ENCODE data around the gene TUBG1.
A peak's percentile ranks its signal among the peaks of the same experiment; 100 is the strongest.
"Not testable (repeated sequence)": the region's sequence is repeated elsewhere in the genome, so short reads cannot be mapped to it uniquely, and the experiment has no call there.

The TUBG1 gene

DNA sequence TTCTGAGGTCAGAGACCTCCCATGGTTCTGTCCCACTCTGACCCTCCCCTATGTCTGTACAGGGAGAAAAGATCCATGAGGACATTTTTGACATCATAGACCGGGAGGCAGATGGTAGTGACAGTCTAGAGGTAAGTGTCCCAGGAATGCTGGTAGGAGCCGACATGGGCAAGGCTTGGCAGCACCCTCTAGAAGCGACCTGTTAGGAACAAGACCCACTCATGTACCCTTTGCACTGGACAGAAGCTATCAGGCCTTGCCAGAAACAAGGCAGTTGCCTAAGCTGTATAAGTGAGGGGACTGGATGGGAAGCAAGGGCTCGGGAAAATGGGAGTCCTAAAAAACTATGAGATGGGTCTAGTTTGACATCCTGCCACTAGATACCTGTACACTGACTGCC lies 2.5 kb downstream of the TUBG1 start:
- no peak overlapping the region for H3K4me3 ChIP-seq (replicated peaks; ENCODE audit: low read depth, low read length)
- no peak for DNase-seq (ENCODE audit: extremely low read depth, low read depth)
- TF ChIP-seq, protein P1, sequence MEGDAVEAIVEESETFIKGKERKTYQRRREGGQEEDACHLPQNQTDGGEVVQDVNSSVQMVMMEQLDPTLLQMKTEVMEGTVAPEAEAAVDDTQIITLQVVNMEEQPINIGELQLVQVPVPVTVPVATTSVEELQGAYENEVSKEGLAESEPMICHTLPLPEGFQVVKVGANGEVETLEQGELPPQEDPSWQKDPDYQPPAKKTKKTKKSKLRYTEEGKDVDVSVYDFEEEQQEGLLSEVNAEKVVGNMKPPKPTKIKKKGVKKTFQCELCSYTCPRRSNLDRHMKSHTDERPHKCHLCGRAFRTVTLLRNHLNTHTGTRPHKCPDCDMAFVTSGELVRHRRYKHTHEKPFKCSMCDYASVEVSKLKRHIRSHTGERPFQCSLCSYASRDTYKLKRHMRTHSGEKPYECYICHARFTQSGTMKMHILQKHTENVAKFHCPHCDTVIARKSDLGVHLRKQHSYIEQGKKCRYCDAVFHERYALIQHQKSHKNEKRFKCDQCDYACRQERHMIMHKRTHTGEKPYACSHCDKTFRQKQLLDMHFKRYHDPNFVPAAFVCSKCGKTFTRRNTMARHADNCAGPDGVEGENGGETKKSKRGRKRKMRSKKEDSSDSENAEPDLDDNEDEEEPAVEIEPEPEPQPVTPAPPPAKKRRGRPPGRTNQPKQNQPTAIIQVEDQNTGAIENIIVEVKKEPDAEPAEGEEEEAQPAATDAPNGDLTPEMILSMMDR (IDR thresholded peaks at IDR 0.05; ENCODE audit: low read depth, low read length, missing control alignments) = no peak

DNA sequence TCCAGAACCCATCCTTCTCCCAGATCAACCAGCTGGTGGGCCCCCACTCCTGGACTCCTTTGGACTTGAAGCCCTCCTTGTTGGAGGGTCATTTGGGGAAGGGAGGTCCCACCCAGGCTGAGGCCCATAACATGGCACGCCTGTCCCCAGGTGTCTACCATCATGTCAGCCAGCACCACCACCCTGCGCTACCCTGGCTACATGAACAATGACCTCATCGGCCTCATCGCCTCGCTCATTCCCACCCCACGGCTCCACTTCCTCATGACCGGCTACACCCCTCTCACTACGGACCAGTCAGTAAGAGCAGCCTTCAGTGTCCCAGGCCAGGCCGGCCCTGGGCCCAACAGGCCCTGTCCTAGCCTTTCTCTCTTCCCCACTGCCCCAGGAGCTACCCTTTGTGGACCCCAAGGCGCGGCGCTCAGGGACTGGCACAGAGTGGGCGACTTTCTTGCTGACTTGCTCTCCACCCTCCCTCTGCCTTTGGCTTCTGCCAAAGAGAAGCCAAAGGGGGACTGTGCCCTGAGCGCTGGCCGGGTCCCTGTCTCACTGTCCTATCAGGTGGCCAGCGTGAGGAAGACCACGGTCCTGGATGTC lies 4.3 kb downstream of the TUBG1 start:
- TF ChIP-seq, protein P1 (IDR thresholded peaks at IDR 0.05; ENCODE audit: low read depth, low read length, missing control alignments) = no peak
- H3K4me3 ChIP-seq (replicated peaks; ENCODE audit: low read depth, low read length) = no peak overlapping the region
- no peak for DNase-seq (ENCODE audit: extremely low read depth, low read depth)

DNA sequence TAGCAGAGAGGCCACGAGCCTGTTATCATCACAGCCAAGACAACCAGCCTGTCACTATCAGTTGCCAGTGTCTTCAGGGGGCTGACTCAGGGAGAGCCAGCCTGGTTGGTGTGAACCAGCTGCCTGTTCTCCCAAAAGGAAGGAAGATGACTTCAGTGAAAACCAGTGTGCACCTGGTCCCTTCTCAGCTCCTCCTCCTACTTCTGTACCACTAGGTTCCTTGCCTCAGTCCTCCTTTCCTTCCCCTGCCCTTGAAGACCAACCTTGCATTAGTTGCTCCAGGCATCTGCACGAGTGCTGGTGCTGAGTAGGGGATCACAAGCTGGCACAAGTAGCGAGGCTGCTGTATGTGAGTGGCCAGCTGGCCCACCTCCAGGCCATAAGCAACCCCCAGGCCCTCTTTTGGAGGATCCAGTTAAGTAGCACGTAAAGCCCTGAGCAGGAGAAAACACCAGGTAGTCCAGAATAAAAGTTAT lies 8.5 kb downstream of the TUBG1 start:
- no peak for DNase-seq (ENCODE audit: extremely low read depth, low read depth)
- no peak overlapping the region for H3K4me3 ChIP-seq (replicated peaks; ENCODE audit: low read depth, low read length)
- TF ChIP-seq, protein P1 (IDR thresholded peaks at IDR 0.05; ENCODE audit: low read depth, low read length, missing control alignments) = no peak

DNA sequence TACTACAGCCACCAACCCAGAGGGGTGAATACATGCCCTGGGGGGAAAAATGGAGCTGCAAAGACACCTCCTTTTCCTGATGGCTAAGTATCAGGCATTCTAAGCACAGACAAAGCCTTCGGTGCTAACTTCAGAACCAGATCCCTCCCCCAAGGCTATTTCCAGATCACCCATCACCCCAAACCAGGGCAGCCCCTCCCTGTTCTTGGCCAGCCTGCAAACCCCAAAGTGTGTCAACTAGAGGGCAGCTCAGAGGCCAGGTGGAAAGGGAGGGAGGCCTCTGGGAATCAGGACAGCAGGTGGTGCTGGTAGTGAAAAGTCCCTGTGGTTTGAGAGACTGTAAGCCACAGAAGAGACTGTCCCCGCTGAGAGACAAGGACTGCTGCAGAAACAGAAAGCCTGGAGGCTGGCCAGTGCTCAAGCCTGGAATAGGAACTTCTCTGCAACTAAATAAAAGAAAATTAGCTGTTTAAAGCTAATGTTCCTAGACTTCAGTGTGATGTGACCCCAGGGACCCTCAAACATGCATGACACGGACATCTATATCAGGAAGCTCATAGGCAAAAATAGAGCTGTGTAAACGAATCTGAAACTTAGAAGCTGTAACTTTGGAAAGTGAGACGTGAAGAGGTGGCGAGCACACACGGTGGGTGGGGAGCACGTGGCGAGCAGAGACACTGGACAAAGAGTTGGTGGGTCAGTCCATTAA lies 9.1 kb downstream of the TUBG1 start:
- no peak overlapping the region for H3K4me3 ChIP-seq (replicated peaks; ENCODE audit: low read depth, low read length)
- no peak for DNase-seq (ENCODE audit: extremely low read depth, low read depth)
- TF ChIP-seq, protein P1 (IDR thresholded peaks at IDR 0.05; ENCODE audit: low read depth, low read length, missing control alignments) = no peak

DNA sequence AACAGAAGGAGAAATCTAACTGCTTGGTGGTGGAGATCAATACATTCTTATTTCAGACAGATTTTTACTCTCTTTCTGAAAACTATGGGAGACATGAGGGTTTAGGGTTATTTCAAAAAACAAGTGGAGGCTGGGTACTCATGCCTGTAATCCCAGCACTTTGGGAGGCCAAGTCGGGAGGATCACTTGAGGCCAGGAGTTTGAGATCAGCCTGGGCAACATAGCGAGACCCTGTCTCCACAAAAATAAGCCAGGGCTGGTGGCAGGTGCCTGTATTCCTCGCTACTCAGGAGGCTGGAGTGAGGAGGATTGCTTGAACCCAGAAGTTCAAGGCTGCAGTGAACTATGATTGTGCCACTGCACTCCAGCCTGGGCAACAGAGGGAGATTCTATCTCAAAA lies 12.5 kb downstream of the TUBG1 start:
- DNase-seq (ENCODE audit: extremely low read depth, low read depth); H3K4me3 ChIP-seq (replicated peaks; ENCODE audit: low read depth, low read length): not testable (repeated sequence)

DNA sequence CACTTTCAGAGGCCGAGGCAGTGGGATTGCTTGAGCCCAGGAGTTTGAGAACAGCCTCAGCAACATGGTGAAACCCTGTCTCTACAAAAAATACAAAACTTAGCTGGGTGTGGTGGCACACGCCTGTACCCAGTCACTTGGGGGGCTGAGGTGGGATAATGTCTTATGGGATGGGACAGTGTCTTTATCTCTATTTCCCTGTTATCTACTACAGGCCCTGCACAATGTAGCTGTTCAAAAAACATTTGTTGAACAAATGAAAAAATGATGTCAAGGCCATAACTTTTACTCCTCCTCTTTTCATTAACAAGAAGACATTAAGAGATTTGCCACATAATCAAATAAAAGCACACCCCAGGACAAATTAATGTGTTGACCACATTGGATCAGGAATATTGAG lies 13.8 kb downstream of the TUBG1 start:
- DNase-seq (ENCODE audit: extremely low read depth, low read depth) = no peak
- TF ChIP-seq, protein P1 (IDR thresholded peaks at IDR 0.05; ENCODE audit: low read depth, low read length, missing control alignments) = no peak
- no peak overlapping the region for H3K4me3 ChIP-seq (replicated peaks; ENCODE audit: low read depth, low read length)

DNA sequence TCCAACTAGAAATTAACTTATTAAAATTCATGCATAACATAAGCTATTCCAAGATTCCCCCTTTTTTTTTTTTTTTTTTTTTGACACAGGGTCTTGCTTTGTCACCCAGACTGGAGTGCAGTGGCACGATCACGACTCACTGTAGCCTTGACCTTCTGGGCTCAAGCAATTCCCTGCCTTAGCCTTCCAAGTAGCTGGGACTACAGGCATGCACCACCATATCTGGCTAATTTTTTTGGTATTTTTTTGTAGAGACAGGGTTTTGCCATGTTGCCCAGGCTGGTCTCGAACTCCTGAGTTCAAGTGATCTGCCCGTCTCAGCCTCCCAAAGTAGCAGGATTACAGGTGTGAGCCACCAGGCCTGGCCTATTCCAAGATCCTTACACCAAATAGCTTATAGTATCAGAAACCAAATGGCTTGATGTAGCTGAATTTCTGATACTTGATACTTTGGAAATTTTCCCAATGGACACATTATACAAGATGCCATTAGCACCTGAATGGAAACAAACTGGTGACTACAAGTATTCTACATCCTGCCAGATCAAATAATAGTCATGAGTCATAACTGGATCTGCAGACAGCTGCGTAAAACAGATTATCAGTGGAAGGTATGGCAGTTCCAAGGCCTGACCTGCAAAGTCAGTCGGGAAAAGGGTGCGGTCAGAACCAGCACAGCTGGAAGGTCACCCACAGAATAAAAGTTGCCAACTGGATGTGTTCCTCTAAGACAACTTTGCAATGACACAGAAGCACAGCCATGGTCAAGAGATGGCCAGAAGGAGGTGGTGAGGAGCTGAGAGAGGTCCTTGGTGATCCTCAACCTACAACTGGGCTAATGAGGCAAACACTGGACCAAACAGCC lies 14.5 kb downstream of the TUBG1 start:
- no peak overlapping the region for H3K4me3 ChIP-seq (replicated peaks; ENCODE audit: low read depth, low read length)
- no peak for DNase-seq (ENCODE audit: extremely low read depth, low read depth)
- TF ChIP-seq, protein P1 (IDR thresholded peaks at IDR 0.05; ENCODE audit: low read depth, low read length, missing control alignments) = peak; percentile 13

DNA sequence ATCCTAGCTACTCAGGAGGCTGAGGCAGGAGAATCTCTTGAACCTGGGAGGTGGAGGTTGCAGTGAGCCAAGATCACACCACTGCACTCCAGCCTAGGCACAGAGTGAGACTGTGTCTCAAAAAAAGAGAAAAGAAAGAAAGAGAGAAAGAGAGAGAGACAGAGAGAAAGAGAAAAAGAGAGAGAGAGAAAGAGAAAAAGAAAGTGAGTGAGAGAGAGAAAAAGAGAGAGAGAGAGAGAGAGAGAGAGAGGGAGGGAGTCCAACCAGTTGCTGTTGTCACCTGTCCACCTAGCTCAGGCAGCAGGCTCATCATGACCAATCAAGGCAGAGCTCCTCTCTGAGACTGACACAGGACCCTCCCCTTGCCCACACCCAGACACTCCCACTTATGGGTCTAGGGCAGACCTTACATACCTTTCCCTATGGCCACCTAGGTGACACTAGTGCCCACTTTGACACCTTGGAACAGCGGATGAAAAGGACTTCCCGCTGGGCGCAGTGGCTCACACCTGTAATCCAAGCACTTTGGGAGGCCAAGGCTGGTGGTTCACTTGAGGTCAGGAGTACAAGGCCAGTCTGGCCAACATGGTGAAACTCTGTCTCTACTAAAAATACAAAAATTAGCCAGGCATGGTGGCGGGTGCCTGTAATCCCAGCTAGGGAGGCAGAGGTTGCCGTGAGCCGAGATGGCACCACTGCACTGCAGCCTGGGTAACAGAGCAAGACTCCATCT lies 17.7 kb downstream of the TUBG1 start:
- not testable (repeated sequence) for H3K4me3 ChIP-seq (replicated peaks; ENCODE audit: low read depth, low read length); DNase-seq (ENCODE audit: extremely low read depth, low read depth)
